ENCODE results near the gene LSAMP.

LSAMP gene

GRCh38 chr3:116281313-116282143, 163.8 kb downstream of the LSAMP start:
- no peak overlapping the region for H3K27ac ChIP-seq (ENCODE audit: poor library complexity, severe bottlenecking)
- no peaks in the 10 kb centered on the region for H3K36me3 ChIP-seq (ENCODE audit: low read depth)
- no peaks in the 10 kb centered on the region for H3K4me1 ChIP-seq (ENCODE audit: insufficient read depth, poor library complexity, severe bottlenecking)
- ATAC-seq (ENCODE audit: low read depth) (no peak), DNase-seq (ENCODE audit: low spot score) (no peak)
- H3K27me3 ChIP-seq (ENCODE audit: insufficient read depth, poor library complexity, severe bottlenecking) = peaks cover 14% of the 10 kb centered on the region
- H3K4me3 ChIP-seq (ENCODE audit: severe bottlenecking) = no peak overlapping the region
- no peaks in the 10 kb centered on the region for H3K9me3 ChIP-seq (ENCODE audit: severe bottlenecking)
- TF ChIP-seq CTCF (IDR thresholded peaks at IDR 0.05; ENCODE audit: poor library complexity, severe bottlenecking) = no peak

- DNase-seq (ENCODE audit: low spot score) = no peak
- Histone ChIP-seq H3K4me1 (ENCODE audit: insufficient read depth, poor library complexity, severe bottlenecking) (no peaks in the 10 kb centered on the region), H3K36me3 (ENCODE audit: low read depth) (no peaks in the 10 kb centered on the region), H3K4me3 (ENCODE audit: severe bottlenecking) (no peak overlapping the region), H3K27me3 (ENCODE audit: insufficient read depth, poor library complexity, severe bottlenecking) (peaks cover 21% of the 10 kb centered on the region), H3K27ac (ENCODE audit: poor library complexity, severe bottlenecking) (no peak overlapping the region), H3K9me3 (ENCODE audit: severe bottlenecking) (no peaks in the 10 kb centered on the region)
- ATAC-seq (ENCODE audit: low read depth) = no peak
- no peak for TF ChIP-seq CTCF (IDR thresholded peaks at IDR 0.05; ENCODE audit: poor library complexity, severe bottlenecking)
Observed at GRCh38 chr3:116280130-116280740, 165.1 kb downstream of the LSAMP start.

GRCh38 chr3:116276675-116277074, 168.6 kb downstream of the LSAMP start:
- Histone ChIP-seq H3K4me1 (ENCODE audit: insufficient read depth, poor library complexity, severe bottlenecking) (no peaks in the 10 kb centered on the region), H3K4me3 (ENCODE audit: severe bottlenecking) (no peak overlapping the region), H3K27ac (ENCODE audit: poor library complexity, severe bottlenecking) (no peak overlapping the region), H3K9me3 (ENCODE audit: severe bottlenecking) (no peaks in the 10 kb centered on the region), H3K27me3 (ENCODE audit: insufficient read depth, poor library complexity, severe bottlenecking) (peaks cover 28% of the 10 kb centered on the region), H3K36me3 (ENCODE audit: low read depth) (no peaks in the 10 kb centered on the region)
- no peak for ATAC-seq (ENCODE audit: low read depth)
- DNase-seq (ENCODE audit: low spot score) = no peak
- no peak for TF ChIP-seq CTCF (IDR thresholded peaks at IDR 0.05; ENCODE audit: poor library complexity, severe bottlenecking)

- H3K4me3 ChIP-seq (ENCODE audit: severe bottlenecking) = no peak overlapping the region
- no peak for DNase-seq (ENCODE audit: low spot score)
- H3K27me3 ChIP-seq (ENCODE audit: insufficient read depth, poor library complexity, severe bottlenecking) = peaks cover 7% of the 10 kb centered on the region
- ATAC-seq (ENCODE audit: low read depth) = no peak
- H3K36me3 ChIP-seq (ENCODE audit: low read depth) = no peaks in the 10 kb centered on the region
- TF ChIP-seq CTCF (IDR thresholded peaks at IDR 0.05; ENCODE audit: poor library complexity, severe bottlenecking) = no peak
- no peaks in the 10 kb centered on the region for H3K4me1 ChIP-seq (ENCODE audit: insufficient read depth, poor library complexity, severe bottlenecking)
- H3K27ac ChIP-seq (ENCODE audit: poor library complexity, severe bottlenecking) = no peak overlapping the region
- no peaks in the 10 kb centered on the region for H3K9me3 ChIP-seq (ENCODE audit: severe bottlenecking)
Observed at GRCh38 chr3:116270056-116270455, 175.2 kb downstream of the LSAMP start.

GRCh38 chr3:116267116-116267515, 178.2 kb downstream of the LSAMP start:
- TF ChIP-seq CTCF (IDR thresholded peaks at IDR 0.05; ENCODE audit: poor library complexity, severe bottlenecking) = no peak
- Histone ChIP-seq H3K36me3 (ENCODE audit: low read depth) (no peaks in the 10 kb centered on the region), H3K9me3 (ENCODE audit: severe bottlenecking) (no peaks in the 10 kb centered on the region), H3K4me1 (ENCODE audit: insufficient read depth, poor library complexity, severe bottlenecking) (no peaks in the 10 kb centered on the region), H3K4me3 (ENCODE audit: severe bottlenecking) (no peak overlapping the region), H3K27me3 (ENCODE audit: insufficient read depth, poor library complexity, severe bottlenecking) (no peaks in the 10 kb centered on the region), H3K27ac (ENCODE audit: poor library complexity, severe bottlenecking) (no peak overlapping the region)
- no peak for DNase-seq (ENCODE audit: low spot score)
- no peak for ATAC-seq (ENCODE audit: low read depth)

All from RWPE2 (cell line).